ENCODE measurements around the gene DNAJC28.
"Not testable (repeated sequence)": the region's sequence is repeated elsewhere in the genome, so short reads cannot be mapped to it uniquely, and the experiment has no call there.

The DNAJC28 gene

DNA sequence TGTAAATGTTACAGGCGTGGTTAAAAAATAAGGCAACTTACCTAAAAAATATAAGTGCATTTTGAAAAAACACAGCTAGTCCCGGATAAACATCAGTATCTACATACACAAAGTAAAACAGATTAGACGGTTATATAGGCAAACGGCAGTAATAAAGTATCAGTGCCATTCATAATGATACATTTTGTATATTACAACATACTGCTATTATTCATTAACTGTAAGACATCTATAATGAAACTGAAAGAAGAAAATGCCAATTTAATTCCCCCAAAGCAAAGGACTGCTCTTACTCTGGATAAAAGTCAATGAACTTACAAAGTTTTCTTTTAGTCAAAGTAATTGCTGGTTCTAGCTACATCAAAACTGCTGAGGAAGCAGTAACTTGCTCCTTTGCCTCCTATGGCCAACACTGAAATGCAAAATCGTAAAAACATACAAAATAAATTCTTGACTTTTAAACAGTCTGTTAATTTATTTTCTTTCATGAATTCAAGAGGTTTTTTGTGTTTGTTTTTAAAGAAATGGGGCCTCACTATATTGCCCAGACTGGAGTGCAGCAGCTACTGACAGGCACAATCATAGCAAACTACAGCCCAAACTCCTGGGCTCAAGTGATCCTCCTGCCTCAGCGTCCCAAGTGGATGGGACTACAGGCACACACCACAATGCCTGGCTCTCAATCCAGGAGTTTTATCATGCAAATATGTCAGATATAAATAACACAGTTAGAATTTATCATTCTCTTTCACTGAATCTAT, 35.6 kb downstream of the DNAJC28 start:
- Histone ChIP-seq H4K20me1 (no peaks in the 10 kb centered on the region), H3K4me3 (no peak overlapping the region), H3K27ac (no peak overlapping the region), H3K4me2 (no peak overlapping the region), H3K4me1 (no peaks in the 10 kb centered on the region), H3K27me3 (no peaks in the 10 kb centered on the region), H3K9me3 (replicated peaks in 1 of 11) (no peaks in the 10 kb centered on the region), H3K9ac (0 out of 22 replicates have a peak overlapping the region, but pooled peaks of 1 of the 11 experiments have one; percentile 15), H3K36me3 (peaks cover 28 to 89% (median 55%) of the 10 kb centered on the region in 11 experiments; a peak in 21 of 22 replicates)
- no peak for TF ChIP-seq Cebpa-rat (IDR thresholded peaks at IDR 0.05)

DNA sequence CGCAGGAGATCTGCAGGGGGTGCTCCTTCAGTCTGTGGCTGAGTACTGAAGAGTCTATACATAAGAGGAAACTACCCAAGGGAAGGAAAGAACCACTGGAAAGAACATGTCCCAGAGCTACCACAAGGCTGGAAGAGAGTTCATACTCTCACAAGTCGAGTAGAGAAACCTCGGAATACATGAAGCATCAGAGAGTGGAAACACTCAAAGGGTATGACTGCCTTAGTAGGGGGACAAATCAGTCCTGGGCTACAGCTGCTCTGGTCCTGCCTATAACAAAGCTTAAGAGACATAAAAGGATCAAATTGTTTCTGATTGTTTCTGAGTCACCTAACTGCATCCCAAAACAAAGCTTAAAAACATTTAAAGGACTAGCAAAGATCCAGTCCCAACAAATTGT, 39.2 kb downstream of the DNAJC28 start:
- H3K4me3 ChIP-seq, result no peak overlapping the region
- H3K9ac ChIP-seq, result no peak overlapping the region
- TF ChIP-seq Cebpa-rat (IDR thresholded peaks at IDR 0.05), result no peak
- no peaks in the 10 kb centered on the region for H3K9me3 ChIP-seq (replicated peaks in 1 of 11)
- H3K27ac ChIP-seq, result no peak overlapping the region
- H3K4me1 ChIP-seq, result no peaks in the 10 kb centered on the region
- no peaks in the 10 kb centered on the region for H4K20me1 ChIP-seq
- no peak overlapping the region for H3K4me2 ChIP-seq
- peaks cover 21 to 68% (median 41%) of the 10 kb centered on the region in 11 experiments for H3K36me3 ChIP-seq
- H3K27me3 ChIP-seq, result no peaks in the 10 kb centered on the region

DNA sequence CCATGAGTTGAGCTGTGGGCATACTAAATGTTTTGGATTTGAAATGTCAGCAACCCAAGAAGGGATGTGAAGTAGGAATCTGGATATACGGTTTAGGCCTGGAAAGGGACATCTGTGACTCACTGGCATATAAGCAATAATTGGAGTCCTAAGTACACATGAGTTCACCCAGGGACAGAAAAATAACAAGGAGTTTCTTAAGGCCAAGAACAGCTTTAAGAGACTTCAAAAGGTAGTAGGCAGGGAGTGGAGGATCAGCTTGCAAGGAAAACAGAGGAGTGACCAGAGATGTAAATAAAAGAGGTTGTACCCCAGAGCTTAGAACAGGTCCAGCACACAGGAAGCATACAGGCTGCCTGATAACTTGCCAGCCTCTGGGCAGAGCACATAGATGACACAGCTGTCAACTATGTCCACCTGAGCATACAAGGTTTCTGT, 39.9 kb downstream of the DNAJC28 start:
- Histone ChIP-seq H3K4me2 (no peak overlapping the region), H4K20me1 (no peaks in the 10 kb centered on the region), H3K27me3 (no peaks in the 10 kb centered on the region), H3K9me3 (replicated peaks in 1 of 11) (no peaks in the 10 kb centered on the region), H3K27ac (no peak overlapping the region), H3K9ac (no peak overlapping the region), H3K36me3 (peaks cover 21 to 64% (median 38%) of the 10 kb centered on the region in 11 experiments), H3K4me3 (no peak overlapping the region), H3K4me1 (no peaks in the 10 kb centered on the region)
- no peak for TF ChIP-seq Cebpa-rat (IDR thresholded peaks at IDR 0.05)

DNA sequence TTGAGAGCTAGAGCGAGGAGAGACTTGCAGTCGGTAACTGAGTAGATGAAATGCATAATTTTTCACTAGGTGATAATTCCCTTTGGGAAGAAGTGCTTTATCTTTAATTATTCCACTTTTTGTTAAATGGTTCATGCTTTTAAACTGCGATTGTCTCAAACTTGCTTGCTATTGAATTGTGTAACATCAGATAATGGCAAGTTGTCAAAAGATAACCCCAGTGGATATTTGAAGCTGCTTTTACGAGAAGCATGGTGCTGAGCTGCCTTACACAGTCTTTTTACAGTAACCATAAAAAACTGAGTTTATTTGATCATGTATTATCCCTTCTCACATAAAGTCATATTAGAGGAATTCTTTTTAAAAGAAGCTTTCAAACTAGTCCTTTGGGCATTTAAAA, 41.9 kb downstream of the DNAJC28 start:
- TF ChIP-seq Cebpa-rat (IDR thresholded peaks at IDR 0.05), result no peak
- Histone ChIP-seq H3K27ac (no peak overlapping the region), H3K27me3 (no peaks in the 10 kb centered on the region), H3K9ac (no peak overlapping the region), H4K20me1 (no peaks in the 10 kb centered on the region), H3K4me1 (peaks cover 0 to 13% (median 6%) of the 10 kb centered on the region in 10 experiments; a peak in 12 of 20 replicates), H3K4me3 (no peak overlapping the region), H3K9me3 (replicated peaks in 1 of 11) (no peaks in the 10 kb centered on the region), H3K4me2 (no peak overlapping the region), H3K36me3 (peaks cover 6 to 45% (median 20%) of the 10 kb centered on the region in 11 experiments; a peak in 21 of 22 replicates)

DNA sequence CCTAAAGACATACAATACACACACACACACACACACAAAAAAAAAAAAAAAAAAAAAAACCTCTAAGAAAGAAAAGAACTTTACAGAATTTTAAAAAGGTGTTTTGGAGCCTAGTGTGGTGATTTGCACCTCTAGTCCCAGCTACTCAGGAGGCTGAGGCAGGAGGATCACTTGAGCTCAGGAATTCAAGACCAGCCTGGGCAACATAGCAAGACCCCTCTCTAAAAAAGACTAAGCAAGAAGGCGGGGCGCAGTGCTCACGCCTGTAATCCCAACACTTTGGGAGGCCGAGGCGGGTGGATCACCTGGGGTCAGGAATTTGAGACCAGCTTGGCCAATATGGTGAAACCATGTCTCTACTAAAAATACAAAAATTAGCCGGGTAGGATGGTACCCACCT, 44.9 kb downstream of the DNAJC28 start:
- H3K4me2 ChIP-seq; H3K9ac ChIP-seq; H3K4me3 ChIP-seq; H3K9me3 ChIP-seq (replicated peaks in 1 of 11); H4K20me1 ChIP-seq; H3K27me3 ChIP-seq; H3K27ac ChIP-seq: not testable (repeated sequence)
- Histone ChIP-seq H3K36me3 (peaks cover 0 to 19% (median 6%) of the 10 kb centered on the region in 11 experiments; a peak in 12 of 22 replicates), H3K4me1 (peaks cover 27 to 43% (median 35%) of the 10 kb centered on the region in 10 experiments)

DNA sequence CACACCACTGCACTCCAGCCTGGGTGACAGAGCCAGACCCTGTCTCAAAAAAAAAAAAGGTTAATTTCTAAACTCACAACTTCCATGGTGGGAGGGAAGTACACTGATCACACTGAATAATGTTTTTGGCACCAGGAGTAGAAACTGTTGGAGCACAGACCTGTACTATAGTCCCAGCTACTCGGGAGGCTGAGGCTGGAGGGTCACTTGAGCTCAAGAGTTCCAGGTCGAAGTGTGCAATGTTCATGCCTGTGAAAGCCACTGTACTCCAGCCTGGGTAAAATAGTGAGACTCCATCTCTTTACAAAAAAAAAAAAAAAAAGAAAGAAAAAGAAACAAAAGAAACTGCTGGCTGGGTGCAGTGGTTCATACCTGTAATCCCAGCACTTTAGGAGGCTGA, 47.0 kb downstream of the DNAJC28 start:
- H3K4me2 ChIP-seq, result peak overlapping the region in 6 of 11 experiments; percentile 6 to 46 (median 26); a peak in 8 of 22 replicates
- peaks cover 0 to 19% (median 6%) of the 10 kb centered on the region in 11 experiments; a peak in 11 of 22 replicates for H3K36me3 ChIP-seq
- no peaks in the 10 kb centered on the region for H3K9me3 ChIP-seq (replicated peaks in 1 of 11)
- H3K27me3 ChIP-seq, result no peaks in the 10 kb centered on the region
- H3K4me1 ChIP-seq, result peaks cover 48 to 65% (median 56%) of the 10 kb centered on the region in 10 experiments
- no peaks in the 10 kb centered on the region; a peak in 1 of 22 replicates for H4K20me1 ChIP-seq
- no peak for TF ChIP-seq Cebpa-rat (IDR thresholded peaks at IDR 0.05)
- peak overlapping the region in 9 of 11 experiments; percentile 0 to 47 (median 23); a peak in 8 of 22 replicates for H3K9ac ChIP-seq
- no peak overlapping the region for H3K4me3 ChIP-seq
- H3K27ac ChIP-seq, result peak overlapping the region in 9 of 11 experiments; percentile 12 to 56 (median 42); a peak in 15 of 22 replicates

DNA sequence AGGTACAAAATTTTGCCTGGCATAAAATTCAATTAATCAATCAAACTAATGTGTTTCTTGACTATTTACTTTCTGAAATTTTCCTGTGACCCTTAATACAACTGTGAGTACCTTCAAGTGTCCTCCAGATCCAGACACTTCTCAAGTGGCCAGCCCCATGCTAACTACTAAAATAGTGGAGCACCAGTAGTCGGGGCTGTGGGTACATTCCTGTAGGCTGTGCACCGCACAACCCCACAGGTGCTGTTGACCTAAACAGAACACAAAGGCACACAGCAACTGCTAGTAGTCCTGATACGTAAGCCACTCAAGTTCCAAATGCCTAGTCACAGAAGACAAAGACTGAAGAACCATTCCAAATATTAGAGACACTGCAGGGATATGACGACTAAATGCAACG, 48.3 kb downstream of the DNAJC28 start:
- Histone ChIP-seq H3K9me3 (replicated peaks in 1 of 11) (no peaks in the 10 kb centered on the region), H4K20me1 (peaks cover 0 to 5% (median 0%) of the 10 kb centered on the region in 11 experiments; a peak in 2 of 22 replicates), H3K4me3 (no peak overlapping the region), H3K27ac (peak overlapping the region in 10 of 11 experiments; percentile 19 to 76 (median 57); a peak in 12 of 22 replicates), H3K27me3 (no peaks in the 10 kb centered on the region), H3K4me1 (peaks cover 51 to 78% (median 63%) of the 10 kb centered on the region in 10 experiments), H3K4me2 (peak overlapping the region in 7 of 11 experiments; percentile 12 to 86 (median 76); a peak in 7 of 22 replicates), H3K36me3 (peaks cover 3 to 21% (median 12%) of the 10 kb centered on the region in 11 experiments; a peak in 21 of 22 replicates), H3K9ac (peak overlapping the region in 3 of 11 experiments; percentile 17 to 23 (median 21); a peak in 4 of 22 replicates)
- TF ChIP-seq Cebpa-rat (IDR thresholded peaks at IDR 0.05), result no peak

DNA sequence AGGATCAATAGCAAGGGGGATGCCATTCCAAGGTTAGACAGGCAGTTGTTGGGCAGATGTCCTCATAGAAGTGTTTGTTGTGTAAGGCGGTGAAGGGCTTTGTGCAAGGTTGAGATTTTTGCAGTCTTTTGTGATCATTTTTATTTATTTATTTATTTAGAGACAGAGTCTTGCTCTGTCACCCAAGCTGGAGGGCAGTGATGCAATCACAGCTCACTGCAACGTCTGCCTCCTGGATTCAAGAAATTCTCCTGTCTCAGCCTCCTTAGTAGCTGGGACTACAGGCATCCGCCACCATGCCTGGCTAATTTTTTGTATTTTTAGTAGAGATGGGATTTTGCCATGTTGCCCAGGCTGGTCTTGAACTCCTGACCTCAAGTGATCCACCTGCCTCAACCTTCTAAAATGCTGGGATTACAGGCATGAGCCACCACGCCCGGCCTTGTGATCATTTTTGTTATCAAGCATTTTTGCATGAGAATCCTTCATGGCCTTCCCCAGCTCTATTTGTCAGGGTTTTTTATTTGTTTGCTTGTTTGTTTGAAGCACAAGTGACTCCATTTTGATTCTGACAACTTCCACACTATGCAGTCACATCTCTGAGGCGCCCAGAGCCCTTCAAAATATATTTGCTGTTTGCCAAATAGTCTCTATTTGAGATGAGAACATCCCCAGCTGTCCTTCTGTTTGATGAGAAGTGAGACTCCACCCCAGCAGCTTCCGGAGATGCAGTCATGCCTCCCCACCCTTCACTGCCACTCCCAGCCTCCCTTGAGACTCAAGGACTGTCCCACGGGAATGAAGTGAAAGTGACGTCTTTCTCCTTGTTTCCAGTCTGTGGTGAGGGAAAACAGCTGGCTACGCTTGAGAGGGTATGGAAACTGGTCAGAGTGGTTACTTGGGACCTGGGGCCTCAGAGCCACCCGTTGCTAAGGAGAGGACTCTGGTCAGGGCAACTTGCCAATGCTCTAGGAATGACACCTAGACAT, 49.7 kb downstream of the DNAJC28 start:
- Histone ChIP-seq H3K9ac (peak overlapping the region; percentile 1 to 60 (median 53); a peak in 18 of 22 replicates), H3K27ac (peak overlapping the region; percentile 26 to 76 (median 65); a peak in 21 of 22 replicates)

More for the DNA sequence above, 49.7 kb downstream of the DNAJC28 start:
- H3K4me3 ChIP-seq, result no peak overlapping the region
- peak overlapping the region; percentile 73 to 86 (median 79) for H3K4me2 ChIP-seq
- TF ChIP-seq Cebpa-rat (IDR thresholded peaks at IDR 0.05), result peak in 4 of 11 experiments; percentile 19 to 70 (median 62); a peak in 5 of 22 replicates
- H4K20me1 ChIP-seq, result peaks cover 0 to 19% (median 0%) of the 10 kb centered on the region in 11 experiments; a peak in 5 of 22 replicates
- H3K36me3 ChIP-seq, result peaks cover 17 to 31% (median 22%) of the 10 kb centered on the region in 11 experiments
- no peaks in the 10 kb centered on the region for H3K27me3 ChIP-seq
- no peaks in the 10 kb centered on the region for H3K9me3 ChIP-seq (replicated peaks in 1 of 11)
- H3K4me1 ChIP-seq, result peaks cover 63 to 92% (median 74%) of the 10 kb centered on the region in 10 experiments
